Aorta (tissue), 5 donors: ENCODE data around the gene NOD1. TPM values are rescaled to one million over a fixed set of nuclear protein-coding genes. Genes with fewer than 3 reads are reported as not detected.
A peak's percentile ranks its signal among the peaks of the same experiment; 100 is the strongest.

Experiments used
- ATAC-seq: fragments of 200-7000 bp; cut with Tn5 transposase; one replicate; pipeline ENCODE4 v1.9.1; 2022; ENCODE audit warnings: moderate library complexity; ENCODE audit not compliant: low FRiP score
- DNase-seq, 2 donors: peaks; one replicate each; pipeline ENCODE4 v3.0.0-alpha.2; 2020
- H3K27ac ChIP-seq, 2 donors: one replicate each; pipeline ENCODE4 v1.5.1; 2013; ENCODE audit warnings: low read length in 2 of 2, mild to moderate bottlenecking in 2 of 2, moderate library complexity in 2 of 2, control low read depth in 1 of 2, inconsistent platforms in 1 of 2, low read depth in 1 of 2
- H3K27me3 ChIP-seq, 2 donors: one replicate each; pipeline ENCODE4 v1.6.1; 2013; ENCODE audit warnings: control low read depth in 1 of 2, low read length in 1 of 2, mild to moderate bottlenecking in 1 of 2, moderate library complexity in 1 of 2; ENCODE audit not compliant: insufficient read depth in 2 of 2, control insufficient read depth in 1 of 2
- H3K36me3 ChIP-seq, 2 donors: one replicate each; pipeline ENCODE4 v1.6.1; 2013; ENCODE audit warnings: control low read depth in 1 of 2, low read length in 1 of 2, mild to moderate bottlenecking in 1 of 2; ENCODE audit not compliant: insufficient read depth in 2 of 2, control insufficient read depth in 1 of 2
- H3K4me1 ChIP-seq, 2 donors: one replicate each; pipeline ENCODE4 v1.6.1; 2013; ENCODE audit warnings: low read length in 2 of 2, control low read depth in 1 of 2, mild to moderate bottlenecking in 1 of 2, moderate library complexity in 1 of 2; ENCODE audit not compliant: insufficient read depth in 2 of 2, control insufficient read depth in 1 of 2
- H3K4me3 ChIP-seq, 2 donors: one replicate each; pipeline ENCODE4 v1.5.1; 2013; ENCODE audit warnings: low read length in 2 of 2, control low read depth in 1 of 2, mild to moderate bottlenecking in 1 of 2
- H3K9me3 ChIP-seq: one replicate; pipeline ENCODE4 v1.6.1; 2013; ENCODE audit warnings: mild to moderate bottlenecking, low read length; ENCODE audit not compliant: control insufficient read depth
- WGBS, 2 donors: extraction: QIAGEN DNeasy Blood & Tissue Kit; methylation state at CpG; one replicate each; pipeline ENCODE4 v1.1.7; 2013; 5-methylcytosine and 5-hydroxymethylcytosine counted together
- intact Hi-C, 2 donors: fragments of 100-400 bp; cut with DNase I; formaldehyde crosslinking; loops; one replicate each; pipeline versions ENCODE4 v1.14.2 to v1.15.0; 2022
- polyA plus RNA-seq, 2 donors: library from polyadenylated mRNA; stranded (reverse); fragments of 200-250 nt; gene quantifications; one replicate each; pipeline ENCODE4 v1.2.3, GENCODE V29; 2013
- total RNA-seq, 2 donors: library from RNA; stranded (reverse); fragmentation: NEBNext Ultra II Directional; extraction: Animal tissue kit (Norgen Biotek cat#: 25700); gene quantifications; one replicate each; pipeline ENCODE4 v1.2.1, GENCODE V29; 2021
- donor health status: healthy with polysubstance abuse.
- donor health status: Bipolar disorder and iron deficiency.
- donor health status: DM: no; HTN: no; CAD: no.
- donor health status: DM: no; HTN: no; CAD: no.
- donor health status: DM: yes; HTN: yes; CAD: no.

The NOD1 gene
- total and polyA plus RNA-seq, 4 donors = 2.4 to 38.4 (median 19.2) TPM

GRCh38 chr7:30474485-30474884 is 4.1 kb downstream of the NOD1 start:
- 95 to 96% methylated on average over 10 of the region's 10 CpGs for WGBS, 2 donors
- peak overlapping the region; percentile 33 to 43 for H3K27ac ChIP-seq
- ATAC-seq (no peak), DNase-seq (no peak)
- intact Hi-C loops = no loop called here
- H3K4me1 ChIP-seq = peaks cover 2% of the 10 kb centered on the region in 2 donors
- H3K36me3 ChIP-seq = no peaks in the 10 kb centered on the region
- H3K9me3 ChIP-seq = no peaks in the 10 kb centered on the region
- no peak overlapping the region for H3K4me3 ChIP-seq
- no peaks in the 10 kb centered on the region for H3K27me3 ChIP-seq

- no peak for DNase-seq
- Histone ChIP-seq H3K27me3 (no peaks in the 10 kb centered on the region), H3K27ac (no peak overlapping the region), H3K4me3 (no peak overlapping the region), H3K9me3 (no peaks in the 10 kb centered on the region), H3K36me3 (no peaks in the 10 kb centered on the region), H3K4me1 (peaks cover 2% of the 10 kb centered on the region in 2 donors)
- 95 to 100% methylated on average over 1 of the region's 1 CpG for WGBS, 2 donors
- no peak for ATAC-seq
- intact Hi-C loops = no loop called here
Measured at GRCh38 chr7:30473903-30474302, 4.7 kb downstream of the NOD1 start.

- Histone ChIP-seq H3K27ac (peak overlapping the region in 1 of 2 donors; percentile 30), H3K4me1 (peaks cover 2% of the 10 kb centered on the region in 2 donors), H3K9me3 (no peaks in the 10 kb centered on the region), H3K36me3 (no peaks in the 10 kb centered on the region), H3K4me3 (no peak overlapping the region), H3K27me3 (no peaks in the 10 kb centered on the region)
- no peak for ATAC-seq
- no peak for DNase-seq
- intact Hi-C loops = no loop called here
- WGBS, 2 donors = 49 to 51% methylated on average over 4 of the region's 4 CpGs
Measured at GRCh38 chr7:30472784-30473775, 5.5 kb downstream of the NOD1 start.

GRCh38 chr7:30472081-30472783 is 6.4 kb downstream of the NOD1 start:
- intact Hi-C loops = no loop called here
- Histone ChIP-seq H3K9me3 (no peaks in the 10 kb centered on the region), H3K4me3 (no peak overlapping the region), H3K27me3 (no peaks in the 10 kb centered on the region), H3K36me3 (no peaks in the 10 kb centered on the region), H3K4me1 (peaks cover 2% of the 10 kb centered on the region in 2 donors), H3K27ac (peak overlapping the region in 1 of 2 donors; percentile 30)
- no peak for ATAC-seq
- DNase-seq = no peak
- 79 to 90% methylated on average over 4 of the region's 4 CpGs for WGBS, 2 donors

- Histone ChIP-seq H3K36me3 (no peaks in the 10 kb centered on the region), H3K4me1 (peaks cover 2% of the 10 kb centered on the region in 2 donors), H3K27ac (peak overlapping the region; percentile 17 to 72), H3K4me3 (no peak overlapping the region), H3K9me3 (no peaks in the 10 kb centered on the region), H3K27me3 (no peaks in the 10 kb centered on the region)
- 24 to 28% methylated on average over 2 of the region's 2 CpGs for WGBS, 2 donors
- ATAC-seq (peak; percentile 6), DNase-seq (no peak)
- intact Hi-C loops = no loop called here
Measured at GRCh38 chr7:30471205-30471604, 7.4 kb downstream of the NOD1 start.

- peak overlapping the region; percentile 1 to 72 for H3K27ac ChIP-seq
- DNase-seq (no peak), ATAC-seq (peak; percentile 36)
- peaks cover 2% of the 10 kb centered on the region in 2 donors for H3K4me1 ChIP-seq
- WGBS, 2 donors = 3 to 7% methylated on average over 6 of the region's 6 CpGs
- no peaks in the 10 kb centered on the region for H3K9me3 ChIP-seq
- intact Hi-C loops = no loop called here
- H3K27me3 ChIP-seq = no peaks in the 10 kb centered on the region
- no peak overlapping the region for H3K4me3 ChIP-seq
- H3K36me3 ChIP-seq = no peaks in the 10 kb centered on the region
Measured at GRCh38 chr7:30470771-30471170, 7.8 kb downstream of the NOD1 start.

GRCh38 chr7:30470163-30470770 is 8.3 kb downstream of the NOD1 start:
- ATAC-seq = peak; percentile 37
- Histone ChIP-seq H3K4me1 (peaks cover 2% of the 10 kb centered on the region in 2 donors), H3K27ac (peak overlapping the region; percentile 58 to 72), H3K4me3 (no peak overlapping the region), H3K9me3 (no peaks in the 10 kb centered on the region), H3K36me3 (no peaks in the 10 kb centered on the region), H3K27me3 (no peaks in the 10 kb centered on the region)
- peak in 1 of 2 donors; percentile 66 for DNase-seq
- 5 to 8% methylated on average over 14 of the region's 14 CpGs for WGBS, 2 donors
- intact Hi-C loops = no loop called here

GRCh38 chr7:30469303-30469702 is 9.3 kb downstream of the NOD1 start:
- ATAC-seq (peak; percentile 85), DNase-seq (peak; percentile 93)
- H3K27me3 ChIP-seq = no peaks in the 10 kb centered on the region
- H3K9me3 ChIP-seq = no peaks in the 10 kb centered on the region
- H3K4me3 ChIP-seq = no peak overlapping the region
- 2 to 4% methylated on average over 5 of the region's 5 CpGs for WGBS, 2 donors
- peak overlapping the region; percentile 58 to 79 for H3K27ac ChIP-seq
- H3K4me1 ChIP-seq = peaks cover 2% of the 10 kb centered on the region in 2 donors
- no peaks in the 10 kb centered on the region for H3K36me3 ChIP-seq
- intact Hi-C loops = no loop called here
